Measurements from ENCODE around the gene CARS1. TPM values are rescaled to one million over a fixed set of nuclear protein-coding genes. Genes with fewer than 3 reads are reported as not detected.

The CARS1 gene
- total RNA-seq, 1 donor, result 106 TPM

DNA sequence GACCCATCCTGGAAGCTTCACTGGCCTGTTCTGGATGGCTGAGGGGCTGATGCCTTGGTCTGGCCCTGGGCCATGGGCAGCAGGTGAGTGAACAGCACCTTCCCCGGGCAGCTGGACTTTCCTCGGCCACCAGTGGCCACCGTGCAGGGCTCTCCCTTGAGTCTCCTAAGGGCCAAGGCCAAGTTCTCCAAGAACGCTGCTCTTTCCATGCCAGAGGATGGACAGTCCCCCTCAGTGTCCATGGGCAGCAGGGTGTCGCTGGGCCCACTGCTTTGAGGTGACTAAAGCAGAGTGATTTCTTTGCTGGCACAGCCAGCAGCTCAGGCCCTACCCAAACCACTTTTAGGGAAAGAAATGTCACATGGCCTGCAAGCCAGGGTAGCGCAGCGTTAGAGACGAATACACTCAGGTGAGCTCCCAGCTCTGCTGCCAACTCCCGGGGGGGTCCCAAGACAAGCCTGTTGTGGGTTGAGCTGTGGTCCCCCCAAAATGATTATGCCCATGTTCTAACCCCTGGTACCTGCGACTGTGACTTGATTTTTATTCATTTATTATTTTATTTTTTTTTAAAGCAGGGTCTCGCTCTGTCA lies 3.3 kb upstream of the CARS1 start:
- H3K36me3 ChIP-seq (ENCODE audit: insufficient read depth, low read length), result no peaks in the 10 kb centered on the region
- peaks cover 17% of the 10 kb centered on the region for H3K79me2 ChIP-seq (ENCODE audit: insufficient read depth, low read length)
- H3K4me2 ChIP-seq (ENCODE audit: insufficient read depth, low read length), result no peak overlapping the region
- no peaks in the 10 kb centered on the region for H3K27me3 ChIP-seq (ENCODE audit: insufficient read depth, low read length)
- H4K20me1 ChIP-seq (ENCODE audit: insufficient read depth, low read length), result peaks cover 5% of the 10 kb centered on the region
- no peaks in the 10 kb centered on the region for H3K9me3 ChIP-seq (ENCODE audit: low read depth, low read length)
- no peak overlapping the region for H3K27ac ChIP-seq (ENCODE audit: low read depth, low read length)
- H3K4me3 ChIP-seq (ENCODE audit: insufficient read depth, low read length), result no peak overlapping the region
- H3K4me1 ChIP-seq (ENCODE audit: insufficient read depth, low read length), result peaks cover 17% of the 10 kb centered on the region
- DNase-seq (ENCODE audit: insufficient read length, low spot score, missing footprints), result no peak
- TF ChIP-seq, protein P1, sequence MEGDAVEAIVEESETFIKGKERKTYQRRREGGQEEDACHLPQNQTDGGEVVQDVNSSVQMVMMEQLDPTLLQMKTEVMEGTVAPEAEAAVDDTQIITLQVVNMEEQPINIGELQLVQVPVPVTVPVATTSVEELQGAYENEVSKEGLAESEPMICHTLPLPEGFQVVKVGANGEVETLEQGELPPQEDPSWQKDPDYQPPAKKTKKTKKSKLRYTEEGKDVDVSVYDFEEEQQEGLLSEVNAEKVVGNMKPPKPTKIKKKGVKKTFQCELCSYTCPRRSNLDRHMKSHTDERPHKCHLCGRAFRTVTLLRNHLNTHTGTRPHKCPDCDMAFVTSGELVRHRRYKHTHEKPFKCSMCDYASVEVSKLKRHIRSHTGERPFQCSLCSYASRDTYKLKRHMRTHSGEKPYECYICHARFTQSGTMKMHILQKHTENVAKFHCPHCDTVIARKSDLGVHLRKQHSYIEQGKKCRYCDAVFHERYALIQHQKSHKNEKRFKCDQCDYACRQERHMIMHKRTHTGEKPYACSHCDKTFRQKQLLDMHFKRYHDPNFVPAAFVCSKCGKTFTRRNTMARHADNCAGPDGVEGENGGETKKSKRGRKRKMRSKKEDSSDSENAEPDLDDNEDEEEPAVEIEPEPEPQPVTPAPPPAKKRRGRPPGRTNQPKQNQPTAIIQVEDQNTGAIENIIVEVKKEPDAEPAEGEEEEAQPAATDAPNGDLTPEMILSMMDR (IDR thresholded peaks at IDR 0.05; ENCODE audit: extremely low read depth, low read depth, low read length), result no peak
- no peak overlapping the region for H2AFZ ChIP-seq (ENCODE audit: low read length)

GRCh38 chr11:3058753-3059664 lies 1.8 kb upstream of the CARS1 start:
- DNase-seq (ENCODE audit: insufficient read length, low spot score, missing footprints), result peak; percentile 97
- Histone ChIP-seq H3K79me2 (ENCODE audit: insufficient read depth, low read length) (peaks cover 32% of the 10 kb centered on the region), H3K4me3 (ENCODE audit: insufficient read depth, low read length) (no peak overlapping the region), H2AFZ (ENCODE audit: low read length) (peak overlapping the region; percentile 77), H3K4me1 (ENCODE audit: insufficient read depth, low read length) (peaks cover 17% of the 10 kb centered on the region), H4K20me1 (ENCODE audit: insufficient read depth, low read length) (peaks cover 10% of the 10 kb centered on the region), H3K27ac (ENCODE audit: low read depth, low read length) (peak overlapping the region; percentile 48), H3K27me3 (ENCODE audit: insufficient read depth, low read length) (no peaks in the 10 kb centered on the region), H3K4me2 (ENCODE audit: insufficient read depth, low read length) (peak overlapping the region; percentile 57), H3K36me3 (ENCODE audit: insufficient read depth, low read length) (peaks cover 7% of the 10 kb centered on the region), H3K9me3 (ENCODE audit: low read depth, low read length) (no peaks in the 10 kb centered on the region)
- TF ChIP-seq, protein P1 (IDR thresholded peaks at IDR 0.05; ENCODE audit: extremely low read depth, low read depth, low read length), result no peak

DNA sequence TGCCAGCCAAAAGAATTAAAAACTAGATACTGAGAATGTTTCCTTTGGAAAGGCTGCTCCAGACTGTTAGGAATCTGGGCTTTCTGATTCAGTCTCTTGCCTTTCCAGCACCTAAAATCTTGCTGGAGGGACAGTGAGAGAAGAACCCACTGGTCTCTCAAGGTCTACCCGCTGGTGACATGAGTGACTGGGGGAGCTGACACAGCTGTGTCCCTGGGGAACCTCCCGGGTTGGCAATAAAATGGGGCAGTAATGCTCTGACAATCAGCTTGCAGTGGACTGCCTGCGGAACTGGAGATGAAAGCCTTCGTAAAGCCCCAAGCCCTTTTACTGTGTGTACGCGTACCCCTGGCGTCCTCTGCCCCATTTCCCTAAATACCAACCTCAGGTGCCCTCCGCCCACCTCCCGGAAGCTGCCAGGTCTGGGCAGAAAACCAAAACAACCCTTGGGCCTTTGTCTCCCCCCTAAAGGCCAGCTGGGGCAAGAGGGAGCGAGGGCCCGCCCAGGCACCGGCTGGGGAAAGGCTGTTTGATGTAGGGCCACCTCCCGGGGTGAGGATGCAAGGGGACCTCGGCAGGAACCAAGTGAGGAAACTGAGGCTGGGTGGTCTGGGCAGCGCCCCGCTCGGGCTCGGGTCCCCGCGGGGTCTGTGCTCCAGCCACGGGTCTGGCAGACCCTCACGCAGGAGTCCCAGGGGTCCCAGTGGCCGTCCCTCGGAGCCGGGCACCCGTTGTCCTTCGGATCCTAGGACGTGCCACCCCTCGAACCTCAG lies 741 bp downstream of the CARS1 start:
- Histone ChIP-seq H3K79me2 (ENCODE audit: insufficient read depth, low read length) (peaks cover 55% of the 10 kb centered on the region), H3K9me3 (ENCODE audit: low read depth, low read length) (no peaks in the 10 kb centered on the region), H3K4me3 (ENCODE audit: insufficient read depth, low read length) (peak overlapping the region; percentile 98), H3K4me1 (ENCODE audit: insufficient read depth, low read length) (peaks cover 17% of the 10 kb centered on the region), H4K20me1 (ENCODE audit: insufficient read depth, low read length) (peaks cover 24% of the 10 kb centered on the region), H3K36me3 (ENCODE audit: insufficient read depth, low read length) (peaks cover 21% of the 10 kb centered on the region), H3K4me2 (ENCODE audit: insufficient read depth, low read length) (peak overlapping the region; percentile 81), H3K27me3 (ENCODE audit: insufficient read depth, low read length) (no peaks in the 10 kb centered on the region), H2AFZ (ENCODE audit: low read length) (no peak overlapping the region), H3K27ac (ENCODE audit: low read depth, low read length) (peak overlapping the region; percentile 85)
- peak; percentile 53 for DNase-seq (ENCODE audit: insufficient read length, low spot score, missing footprints)
- TF ChIP-seq, protein P1 (IDR thresholded peaks at IDR 0.05; ENCODE audit: extremely low read depth, low read depth, low read length), result no peak

Measured in osteoblast (primary cell).